GM13977 (cell line): ENCODE data around the gene KRT86.

Experiments
- DNase-seq: peaks from one replicate; pipeline ENCODE4 v3.0.0; 2012; ENCODE audit warnings: low spot score
- CTCF ChIP-seq: IDR thresholded peaks from 2 replicates; pipeline ENCODE4 v1.5.1; 2012; ENCODE audit warnings: mild to moderate bottlenecking, control low read depth; ENCODE audit not compliant: insufficient read depth; ENCODE audit errors: extremely low read depth, missing control alignments
- in situ Hi-C: fragments of 300-500 bp; cut with MboI; formaldehyde crosslinking; loops from one replicate; pipeline ENCODE4 v1.12.0; 2022; ENCODE audit warnings: low sequenced_read_pairs, low pct_unique_long_range_greater_than_20kb, mixed read lengths, inconsistent platforms; ENCODE audit not compliant: unreplicated experiment

The KRT86 gene

GRCh38 chr12:52356762-52357580 is 82.5 kb downstream of the KRT86 start:
- no peak for DNase-seq
- TF ChIP-seq CTCF, result no peak
- in situ Hi-C loops, result no loop called here
